ENCODE data around the gene CAPN6. TPM values are rescaled to one million over a fixed set of nuclear protein-coding genes. Genes with fewer than 3 reads are reported as not detected.

Gene CAPN6, protein sequence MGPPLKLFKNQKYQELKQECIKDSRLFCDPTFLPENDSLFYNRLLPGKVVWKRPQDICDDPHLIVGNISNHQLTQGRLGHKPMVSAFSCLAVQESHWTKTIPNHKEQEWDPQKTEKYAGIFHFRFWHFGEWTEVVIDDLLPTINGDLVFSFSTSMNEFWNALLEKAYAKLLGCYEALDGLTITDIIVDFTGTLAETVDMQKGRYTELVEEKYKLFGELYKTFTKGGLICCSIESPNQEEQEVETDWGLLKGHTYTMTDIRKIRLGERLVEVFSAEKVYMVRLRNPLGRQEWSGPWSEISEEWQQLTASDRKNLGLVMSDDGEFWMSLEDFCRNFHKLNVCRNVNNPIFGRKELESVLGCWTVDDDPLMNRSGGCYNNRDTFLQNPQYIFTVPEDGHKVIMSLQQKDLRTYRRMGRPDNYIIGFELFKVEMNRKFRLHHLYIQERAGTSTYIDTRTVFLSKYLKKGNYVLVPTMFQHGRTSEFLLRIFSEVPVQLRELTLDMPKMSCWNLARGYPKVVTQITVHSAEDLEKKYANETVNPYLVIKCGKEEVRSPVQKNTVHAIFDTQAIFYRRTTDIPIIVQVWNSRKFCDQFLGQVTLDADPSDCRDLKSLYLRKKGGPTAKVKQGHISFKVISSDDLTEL
- total RNA-seq = under 1 TPM in 2 of 4 donors, not detected in 2; 0.34 to 0.88 TPM

DNA sequence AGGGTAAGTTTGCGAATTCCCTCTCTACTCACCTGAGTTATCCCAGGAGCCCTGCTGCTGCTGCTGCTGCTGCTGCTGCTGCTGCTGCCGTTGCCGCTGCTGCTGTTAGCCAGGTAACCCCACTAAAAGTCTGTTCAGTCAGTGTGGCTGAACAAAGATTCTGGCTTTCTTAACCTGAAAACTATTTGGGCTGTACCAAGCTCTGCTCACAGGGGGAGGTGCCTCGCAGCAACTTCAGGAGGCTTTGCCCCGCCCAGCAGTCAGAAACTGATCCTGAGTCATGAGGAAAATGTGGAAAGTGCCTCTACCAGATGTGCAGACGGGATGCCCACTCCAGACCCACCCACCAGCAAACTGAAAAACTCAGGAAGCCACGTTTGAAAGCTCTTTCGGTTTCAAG, at the start of gene CAPN6:
Gene CAPN6, minus strand, starts transcription at position 145 of the 400 bp plus-strand sequence. CDS start 6,547 bp downstream, outside the sequence.
- intact Hi-C loops (cut with DNase I; ENCODE audit: low total_unique reads) = no loop called here
- no peak within 1 kb of the TSS for H3K4me3 ChIP-seq (ENCODE audit: low read depth, poor library complexity, severe bottlenecking)
- 20 to 28% methylated on average over 6 to 8 of the region's 8 CpGs for WGBS, 2 donors
- DNase-seq (ENCODE audit: low spot score in 2 of 2) = peak in 1 of 2 donors; percentile 13
- TF ChIP-seq, protein P1, sequence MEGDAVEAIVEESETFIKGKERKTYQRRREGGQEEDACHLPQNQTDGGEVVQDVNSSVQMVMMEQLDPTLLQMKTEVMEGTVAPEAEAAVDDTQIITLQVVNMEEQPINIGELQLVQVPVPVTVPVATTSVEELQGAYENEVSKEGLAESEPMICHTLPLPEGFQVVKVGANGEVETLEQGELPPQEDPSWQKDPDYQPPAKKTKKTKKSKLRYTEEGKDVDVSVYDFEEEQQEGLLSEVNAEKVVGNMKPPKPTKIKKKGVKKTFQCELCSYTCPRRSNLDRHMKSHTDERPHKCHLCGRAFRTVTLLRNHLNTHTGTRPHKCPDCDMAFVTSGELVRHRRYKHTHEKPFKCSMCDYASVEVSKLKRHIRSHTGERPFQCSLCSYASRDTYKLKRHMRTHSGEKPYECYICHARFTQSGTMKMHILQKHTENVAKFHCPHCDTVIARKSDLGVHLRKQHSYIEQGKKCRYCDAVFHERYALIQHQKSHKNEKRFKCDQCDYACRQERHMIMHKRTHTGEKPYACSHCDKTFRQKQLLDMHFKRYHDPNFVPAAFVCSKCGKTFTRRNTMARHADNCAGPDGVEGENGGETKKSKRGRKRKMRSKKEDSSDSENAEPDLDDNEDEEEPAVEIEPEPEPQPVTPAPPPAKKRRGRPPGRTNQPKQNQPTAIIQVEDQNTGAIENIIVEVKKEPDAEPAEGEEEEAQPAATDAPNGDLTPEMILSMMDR (IDR thresholded peaks at IDR 0.05) = no peak
- no peak for TF ChIP-seq POLR2A (IDR thresholded peaks at IDR 0.05)

DNA sequence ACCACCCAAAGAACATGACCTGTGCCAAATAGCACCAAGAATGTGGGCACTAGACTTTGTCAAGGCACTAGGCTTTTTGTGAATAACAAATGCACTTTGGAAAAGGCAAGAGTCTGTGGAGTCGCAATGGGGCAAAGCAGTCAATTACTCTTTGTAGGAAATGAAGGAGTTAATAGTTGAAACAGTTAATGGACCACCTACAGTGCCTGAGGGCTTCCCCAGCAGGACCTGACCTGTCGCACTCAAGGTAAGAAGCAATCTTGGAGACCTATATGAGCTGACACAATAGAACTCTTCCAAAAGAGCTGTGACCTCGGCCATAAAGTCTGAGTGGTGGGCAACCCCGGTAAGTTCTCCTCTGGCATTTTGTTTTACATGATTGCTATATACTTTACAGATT, 49.2 kb upstream of the CAPN6 start:
- intact Hi-C loops (cut with DNase I; ENCODE audit: low total_unique reads) = no loop called here
- no peak for TF ChIP-seq POLR2A (IDR thresholded peaks at IDR 0.05)
- TF ChIP-seq, protein P1 (IDR thresholded peaks at IDR 0.05) = no peak
- DNase-seq (ENCODE audit: low spot score in 2 of 2) = no peak
- no peak overlapping the region for H3K4me3 ChIP-seq (ENCODE audit: low read depth, poor library complexity, severe bottlenecking)
- WGBS, 2 donors = 61 to 83% methylated on average over 4 of the region's 4 CpGs

DNA sequence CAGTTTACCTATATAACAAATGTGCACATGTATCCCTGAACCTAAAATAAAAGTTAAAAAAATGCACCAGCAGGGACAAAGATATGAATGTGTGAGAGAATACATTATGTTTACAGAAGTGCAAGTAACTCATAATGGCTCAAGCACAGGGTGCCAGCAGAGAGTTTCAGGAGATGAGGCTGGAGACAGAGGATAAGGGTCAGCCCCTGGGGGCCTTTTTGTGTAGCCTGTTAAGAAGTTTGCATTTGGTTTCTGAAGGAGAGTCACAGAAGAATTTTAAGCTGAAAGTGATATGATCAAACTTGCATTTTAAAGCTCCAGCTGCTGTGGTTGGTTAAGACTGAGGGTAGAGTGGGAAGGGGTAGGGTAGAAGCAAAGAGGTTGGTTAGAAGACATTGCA, 48.6 kb upstream of the CAPN6 start:
- no peak overlapping the region for H3K4me3 ChIP-seq (ENCODE audit: low read depth, poor library complexity, severe bottlenecking)
- DNase-seq (ENCODE audit: low spot score in 2 of 2) = no peak
- TF ChIP-seq, protein P1 (IDR thresholded peaks at IDR 0.05) = no peak
- TF ChIP-seq POLR2A (IDR thresholded peaks at IDR 0.05) = no peak
- intact Hi-C loops (cut with DNase I; ENCODE audit: low total_unique reads) = no loop called here

DNA sequence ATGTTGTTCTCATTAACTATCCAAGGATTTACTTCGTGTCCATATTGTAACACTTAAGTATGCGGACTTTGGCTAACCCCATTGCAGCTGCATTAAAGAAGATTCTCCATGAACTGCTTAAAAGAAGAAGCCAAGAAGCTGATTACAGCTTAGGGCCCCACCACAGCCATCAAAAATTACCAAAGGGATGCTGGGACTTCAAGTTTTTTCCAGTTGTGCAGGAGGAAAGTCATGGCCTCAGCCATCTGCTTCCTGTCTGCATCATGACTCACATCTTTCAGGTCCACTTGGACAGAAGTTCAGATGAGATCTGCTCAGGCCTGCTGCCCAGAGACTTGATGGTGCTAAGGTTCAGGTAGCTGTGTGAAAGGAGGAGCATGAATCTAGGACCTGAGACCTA, 38.8 kb upstream of the CAPN6 start:
- 66 to 72% methylated on average over 2 of the region's 2 CpGs for WGBS, 2 donors
- TF ChIP-seq POLR2A (IDR thresholded peaks at IDR 0.05) = no peak
- DNase-seq (ENCODE audit: low spot score in 2 of 2) = no peak

DNA sequence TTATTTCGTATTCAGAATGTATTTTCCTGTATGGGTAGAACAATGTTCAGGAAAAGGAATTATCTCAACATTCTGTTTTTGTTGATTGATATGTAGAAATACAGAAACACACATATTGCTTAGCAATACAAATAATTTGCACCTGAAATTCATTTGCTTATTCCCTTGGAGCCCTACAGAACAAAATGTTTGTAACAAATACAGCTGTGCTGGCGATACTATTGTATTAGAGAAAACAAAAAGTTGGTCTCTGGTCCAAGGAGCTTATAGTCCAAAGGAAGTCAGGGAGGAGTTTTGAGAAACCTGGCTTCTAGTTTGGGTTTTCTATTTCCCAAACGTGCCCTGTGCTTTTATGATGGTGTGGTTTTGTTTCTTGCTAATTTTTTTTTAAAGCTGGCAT, 37.8 kb upstream of the CAPN6 start:
- WGBS, 2 donors = 43 to 59% methylated on average over 3 of the region's 3 CpGs
- no peak overlapping the region for H3K4me3 ChIP-seq (ENCODE audit: low read depth, poor library complexity, severe bottlenecking)
- TF ChIP-seq, protein P1 (IDR thresholded peaks at IDR 0.05) = no peak
- DNase-seq (ENCODE audit: low spot score in 2 of 2) = no peak
- intact Hi-C loops (cut with DNase I; ENCODE audit: low total_unique reads) = no loop called here

More for the DNA sequence above, 38.8 kb upstream of the CAPN6 start:
- intact Hi-C loops (cut with DNase I; ENCODE audit: low total_unique reads) = no loop called here
- H3K4me3 ChIP-seq (ENCODE audit: low read depth, poor library complexity, severe bottlenecking) = no peak overlapping the region

DNA sequence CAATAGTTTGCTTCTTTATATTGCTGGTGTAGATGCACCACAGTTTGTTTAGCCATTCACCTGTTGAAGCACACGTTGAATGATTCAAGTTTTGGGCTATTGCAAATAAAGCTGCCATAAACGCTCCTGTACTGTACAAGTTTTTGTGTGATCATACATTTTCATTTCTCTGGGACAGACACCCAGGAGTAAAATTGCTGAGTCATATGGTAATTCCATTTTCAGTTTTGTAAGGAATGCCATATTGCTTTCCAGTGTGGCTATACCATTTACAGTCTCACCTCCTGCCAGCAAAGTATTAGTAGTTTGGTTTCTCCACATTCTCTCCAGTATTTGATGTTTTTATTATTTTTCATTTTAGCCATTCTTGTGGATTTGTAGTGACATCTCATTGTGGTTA, 32.0 kb upstream of the CAPN6 start:
- WGBS, 2 donors = 51 to 76% methylated on average over 2 of the region's 2 CpGs
- no peak for DNase-seq (ENCODE audit: low spot score in 2 of 2)
- TF ChIP-seq, protein P1 (IDR thresholded peaks at IDR 0.05) = no peak
- TF ChIP-seq POLR2A (IDR thresholded peaks at IDR 0.05) = no peak
- H3K4me3 ChIP-seq (ENCODE audit: low read depth, poor library complexity, severe bottlenecking) = no peak overlapping the region
- intact Hi-C loops (cut with DNase I; ENCODE audit: low total_unique reads) = no loop called here

All from lower leg skin (tissue), 4 donors.